Sigmoid colon (tissue), 4 donors: ENCODE measurements around the gene LCE3E.

Experiments used
- CTCF ChIP-seq, 4 experiments: fragments of 450-650 bp in 3 of 4; fragments of 200-600 bp in 1 of 4; IDR thresholded peaks; one replicate each; pipeline ENCODE4 v1.5.1; 2016 to 2019; ENCODE audit warnings: antibody characterized with exemption in 4 of 4, mild to moderate bottlenecking in 3 of 4, moderate library complexity in 2 of 4
- POLR2A ChIP-seq, 2 donors: fragments of 450-650 bp; IDR thresholded peaks; one replicate each; pipeline ENCODE4 v1.6.1; 2016; ENCODE audit warnings: antibody characterized with exemption in 2 of 2, mild to moderate bottlenecking in 2 of 2, moderate library complexity in 2 of 2
- POLR2AphosphoS5 ChIP-seq, 4 donors: sonication (generic); formaldehyde crosslinking; IDR thresholded peaks; one replicate each; pipeline ENCODE4 v1.6.1; 2017; ENCODE audit warnings: antibody characterized with exemption in 4 of 4

DNA sequence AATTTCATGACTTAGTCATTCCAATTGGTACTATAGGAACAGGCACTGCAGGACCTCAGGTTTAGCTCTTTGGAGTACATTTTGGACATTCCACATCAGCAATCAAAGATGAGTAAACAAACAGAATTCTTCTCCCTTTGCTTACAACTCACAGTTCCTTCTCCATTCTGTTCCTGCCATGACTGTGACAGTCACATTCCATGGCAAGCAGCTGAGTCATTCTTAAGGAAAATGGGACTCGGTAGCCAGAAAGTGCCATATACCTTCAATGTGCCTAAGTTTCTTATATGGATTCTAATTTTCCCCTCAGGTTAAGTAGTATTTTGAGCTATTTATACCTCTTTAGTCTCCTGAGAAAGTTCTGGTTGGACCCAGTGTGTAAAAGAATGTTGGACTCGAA is 26.7 kb downstream of the LCE3E start:
- TF ChIP-seq CTCF (IDR thresholded peaks at IDR 0.05) (no peak), POLR2AphosphoS5 (IDR thresholded peaks at IDR 0.05) (no peak), POLR2A (IDR thresholded peaks at IDR 0.05) (no peak)
